ENCODE results near the gene MATN1. TPM values are rescaled to one million over a fixed set of nuclear protein-coding genes. Genes with fewer than 3 reads are reported as not detected.
A peak's percentile ranks its signal among the peaks of the same experiment; 100 is the strongest.

Gene MATN1
- total RNA-seq, 1 donor from 2014 or later, result not detected

DNA sequence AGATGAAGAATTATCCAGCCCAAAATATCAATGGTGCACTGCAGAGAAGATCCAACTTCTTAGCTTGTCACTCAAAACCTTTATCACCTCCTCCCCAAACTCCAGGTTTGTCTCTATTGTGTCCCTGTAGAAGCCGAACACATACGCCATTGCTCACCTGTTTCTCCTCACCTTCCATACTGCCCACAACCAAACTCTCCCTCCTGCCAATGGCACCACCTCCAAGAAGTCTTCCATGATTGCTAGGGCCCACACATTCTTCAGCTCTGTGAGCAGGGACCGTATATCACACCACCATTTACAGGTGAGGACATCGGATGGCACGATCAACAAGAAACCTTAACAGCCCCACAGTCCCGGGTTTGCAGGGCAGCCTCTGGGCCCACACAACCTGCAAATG, 31.9 kb upstream of the MATN1 start:
- DNase-seq, result no peak
- no peaks in the 10 kb centered on the region for H3K36me3 ChIP-seq
- H3K4me3 ChIP-seq, result peak overlapping the region; percentile 55
- no peaks in the 10 kb centered on the region for H3K9me3 ChIP-seq (replicated peaks)
- intact Hi-C loops (cut with micrococcal nuclease), result no loop called here
- TF ChIP-seq, protein P1, sequence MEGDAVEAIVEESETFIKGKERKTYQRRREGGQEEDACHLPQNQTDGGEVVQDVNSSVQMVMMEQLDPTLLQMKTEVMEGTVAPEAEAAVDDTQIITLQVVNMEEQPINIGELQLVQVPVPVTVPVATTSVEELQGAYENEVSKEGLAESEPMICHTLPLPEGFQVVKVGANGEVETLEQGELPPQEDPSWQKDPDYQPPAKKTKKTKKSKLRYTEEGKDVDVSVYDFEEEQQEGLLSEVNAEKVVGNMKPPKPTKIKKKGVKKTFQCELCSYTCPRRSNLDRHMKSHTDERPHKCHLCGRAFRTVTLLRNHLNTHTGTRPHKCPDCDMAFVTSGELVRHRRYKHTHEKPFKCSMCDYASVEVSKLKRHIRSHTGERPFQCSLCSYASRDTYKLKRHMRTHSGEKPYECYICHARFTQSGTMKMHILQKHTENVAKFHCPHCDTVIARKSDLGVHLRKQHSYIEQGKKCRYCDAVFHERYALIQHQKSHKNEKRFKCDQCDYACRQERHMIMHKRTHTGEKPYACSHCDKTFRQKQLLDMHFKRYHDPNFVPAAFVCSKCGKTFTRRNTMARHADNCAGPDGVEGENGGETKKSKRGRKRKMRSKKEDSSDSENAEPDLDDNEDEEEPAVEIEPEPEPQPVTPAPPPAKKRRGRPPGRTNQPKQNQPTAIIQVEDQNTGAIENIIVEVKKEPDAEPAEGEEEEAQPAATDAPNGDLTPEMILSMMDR (IDR thresholded peaks at IDR 0.05; ENCODE audit: borderline replicate concordance), result no peak
- H3K27me3 ChIP-seq (ENCODE audit: low read depth), result peaks cover 32% of the 10 kb centered on the region
- no peak overlapping the region for H3K27ac ChIP-seq (replicated peaks)
- peaks cover 21% of the 10 kb centered on the region for H3K4me1 ChIP-seq

DNA sequence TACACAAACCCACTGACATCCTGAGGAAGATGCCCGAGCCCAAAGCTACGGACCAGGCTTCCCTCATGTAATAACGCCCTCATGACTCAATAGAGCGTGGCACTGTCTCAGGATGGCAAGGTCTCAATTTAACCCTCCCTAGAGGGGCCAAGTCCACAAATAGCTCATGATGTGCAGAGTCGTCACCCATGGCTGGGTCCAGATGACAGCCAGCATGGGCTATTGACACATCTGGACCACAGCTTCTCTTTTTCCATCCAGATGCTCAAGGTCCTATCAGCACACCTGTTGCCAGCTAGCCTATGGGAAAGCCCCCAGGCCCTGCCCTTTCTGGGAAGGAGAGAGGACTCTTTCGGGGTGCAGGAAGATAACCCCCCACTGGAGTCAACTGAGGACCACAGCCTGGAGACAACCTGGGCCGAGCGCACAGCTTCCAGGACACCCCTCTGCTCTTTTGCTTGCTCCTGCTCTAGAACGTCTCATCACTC, 31.3 kb upstream of the MATN1 start:
- no peak overlapping the region for H3K27ac ChIP-seq (replicated peaks)
- TF ChIP-seq, protein P1 (IDR thresholded peaks at IDR 0.05; ENCODE audit: borderline replicate concordance), result no peak
- H3K9me3 ChIP-seq (replicated peaks), result no peaks in the 10 kb centered on the region
- no peak for DNase-seq
- peaks cover 21% of the 10 kb centered on the region for H3K4me1 ChIP-seq
- intact Hi-C loops (cut with micrococcal nuclease), result no loop called here
- H3K27me3 ChIP-seq (ENCODE audit: low read depth), result peaks cover 32% of the 10 kb centered on the region
- H3K36me3 ChIP-seq, result no peaks in the 10 kb centered on the region
- no peak overlapping the region for H3K4me3 ChIP-seq

DNA sequence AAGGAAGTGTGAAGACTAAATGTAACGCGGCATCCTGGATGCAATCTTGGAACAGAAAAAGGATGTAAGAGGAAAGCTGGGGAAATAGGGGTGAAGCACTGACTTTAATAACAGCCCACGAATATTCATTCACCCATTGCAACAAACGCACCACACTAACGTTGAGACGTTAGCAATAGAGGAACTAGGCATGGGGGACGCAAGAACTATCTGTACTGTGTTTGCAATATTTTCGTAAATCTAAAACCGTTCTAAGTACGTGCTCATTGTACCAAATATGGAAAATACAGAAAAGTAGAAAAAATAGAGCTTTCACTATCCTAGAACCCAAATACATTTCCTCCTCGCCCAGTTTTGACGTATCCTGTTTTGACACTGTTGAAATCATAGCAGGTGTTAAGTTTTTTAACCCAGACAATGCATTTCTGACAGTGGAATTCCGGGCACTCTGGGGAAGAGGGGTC, 30.3 kb upstream of the MATN1 start:
- intact Hi-C loops (cut with micrococcal nuclease), result no loop called here
- TF ChIP-seq, protein P1 (IDR thresholded peaks at IDR 0.05; ENCODE audit: borderline replicate concordance), result no peak
- no peaks in the 10 kb centered on the region for H3K36me3 ChIP-seq
- no peaks in the 10 kb centered on the region for H3K9me3 ChIP-seq (replicated peaks)
- H3K4me3 ChIP-seq, result no peak overlapping the region
- H3K27ac ChIP-seq (replicated peaks), result no peak overlapping the region
- peaks cover 25% of the 10 kb centered on the region for H3K4me1 ChIP-seq
- peaks cover 32% of the 10 kb centered on the region for H3K27me3 ChIP-seq (ENCODE audit: low read depth)
- DNase-seq, result no peak

DNA sequence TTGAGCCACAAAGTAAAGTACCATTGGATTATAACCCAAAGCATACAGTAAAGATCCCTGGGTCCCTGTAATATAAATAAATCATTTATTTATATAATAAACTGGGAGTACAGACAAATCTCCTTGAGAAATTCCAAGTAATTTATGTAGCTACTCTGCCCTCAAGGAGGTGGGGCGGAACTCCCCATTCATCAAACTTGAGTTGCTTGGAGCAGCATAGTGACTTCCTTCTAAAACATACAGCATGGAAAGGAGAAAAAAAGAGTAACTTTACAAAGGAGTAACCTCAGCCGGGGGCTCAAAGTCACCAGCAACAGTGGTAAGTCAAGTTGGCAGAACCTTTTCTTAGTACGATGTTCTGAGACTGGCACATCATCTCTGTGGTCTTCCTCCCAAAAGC, 29.7 kb upstream of the MATN1 start:
- Histone ChIP-seq H3K27me3 (ENCODE audit: low read depth) (peaks cover 32% of the 10 kb centered on the region), H3K4me1 (peaks cover 23% of the 10 kb centered on the region), H3K27ac (replicated peaks) (no peak overlapping the region), H3K9me3 (replicated peaks) (no peaks in the 10 kb centered on the region), H3K4me3 (no peak overlapping the region), H3K36me3 (no peaks in the 10 kb centered on the region)
- intact Hi-C loops (cut with micrococcal nuclease), result no loop called here
- no peak for DNase-seq
- TF ChIP-seq, protein P1 (IDR thresholded peaks at IDR 0.05; ENCODE audit: borderline replicate concordance), result no peak

DNA sequence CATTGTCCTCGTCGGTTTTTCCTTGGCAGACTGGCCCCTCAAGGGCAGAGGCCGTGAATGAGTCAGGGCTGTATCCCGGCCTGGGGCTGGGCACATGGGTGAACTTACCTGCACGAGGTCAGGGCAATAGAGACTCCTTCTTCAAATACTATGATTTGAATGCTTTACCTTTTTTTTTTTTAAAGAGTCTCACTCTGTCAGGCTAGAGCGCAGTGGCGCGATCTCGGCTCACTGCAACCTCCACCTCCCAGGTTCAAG, 29.2 kb upstream of the MATN1 start:
- intact Hi-C loops (cut with micrococcal nuclease), result no loop called here
- Histone ChIP-seq H3K36me3 (no peaks in the 10 kb centered on the region), H3K27me3 (ENCODE audit: low read depth) (peaks cover 32% of the 10 kb centered on the region), H3K27ac (replicated peaks) (no peak overlapping the region), H3K4me1 (peaks cover 18% of the 10 kb centered on the region), H3K4me3 (no peak overlapping the region), H3K9me3 (replicated peaks) (no peaks in the 10 kb centered on the region)
- no peak for DNase-seq
- TF ChIP-seq, protein P1 (IDR thresholded peaks at IDR 0.05; ENCODE audit: borderline replicate concordance), result no peak

All from left ventricle myocardium inferior (tissue), 1 donor.